Measurements from ENCODE around the gene BLM.
"Not testable (repeated sequence)": the region's sequence is repeated elsewhere in the genome, so short reads cannot be mapped to it uniquely, and the experiment has no call there.

The BLM gene

GRCh38 chr15:90845201-90845949 lies 128.2 kb downstream of the BLM start:
- DNase-seq: no peak

- not testable (repeated sequence) for DNase-seq
These were observed 132.3 kb downstream of the BLM start for GRCh38 chr15:90849424-90849823.

GRCh38 chr15:90851114-90851513 lies 134.0 kb downstream of the BLM start:
- no peak for DNase-seq

GRCh38 chr15:90851940-90852339 lies 134.8 kb downstream of the BLM start:
- no peak for DNase-seq

GRCh38 chr15:90855139-90855538 lies 138.0 kb downstream of the BLM start:
- no peak for DNase-seq

- DNase-seq: no peak
These were observed 140.2 kb downstream of the BLM start for GRCh38 chr15:90857337-90857736.

- DNase-seq: no peak
These were observed 140.8 kb downstream of the BLM start for GRCh38 chr15:90857883-90858443.

- no peak for DNase-seq
These were observed 142.3 kb downstream of the BLM start for GRCh38 chr15:90859234-90860131.

GRCh38 chr15:90860450-90860849 lies 143.3 kb downstream of the BLM start:
- no peak for DNase-seq

GRCh38 chr15:90860942-90861675 lies 144.0 kb downstream of the BLM start:
- no peak for DNase-seq

GRCh38 chr15:90862487-90862886 lies 145.3 kb downstream of the BLM start:
- DNase-seq: no peak

GRCh38 chr15:90862964-90863778 lies 146.0 kb downstream of the BLM start:
- no peak for DNase-seq

- no peak for DNase-seq
These were observed 146.8 kb downstream of the BLM start for GRCh38 chr15:90863987-90864386.

GRCh38 chr15:90864507-90864906 lies 147.4 kb downstream of the BLM start:
- no peak for DNase-seq

GRCh38 chr15:90865702-90866101 lies 148.6 kb downstream of the BLM start:
- no peak for DNase-seq

Data from amygdala (tissue), 56 donors.